OCI-LY1 (cell line): ENCODE data around the gene GRM7.

Experiments
- H2AFZ ChIP-seq: fragments of 200-600 bp; sonication (generic), shearing (Covaris generic); 2 replicates; pipeline ENCODE4 v1.6.0; 2014; ENCODE audit warnings: antibody characterized with exemption, mild to moderate bottlenecking, low read length
- H3F3A ChIP-seq: fragments of 200-600 bp; sonication (generic), shearing (Covaris generic); 2 replicates; pipeline ENCODE4 v1.6.0; 2014; ENCODE audit warnings: mild to moderate bottlenecking, antibody characterized with exemption, low read length, moderate library complexity; ENCODE audit not compliant: insufficient read depth
- H3K27ac ChIP-seq: fragments of 200-600 bp; sonication (generic); 2 replicates; pipeline ENCODE4 v1.5.1; 2014; ENCODE audit warnings: low read length, mixed run types, mild to moderate bottlenecking, low read depth; ENCODE audit not compliant: poor library complexity, severe bottlenecking
- H3K27me3 ChIP-seq: fragments of 200-600 bp; sonication (generic); 2 replicates; pipeline ENCODE4 v1.6.0; 2014; ENCODE audit warnings: antibody characterized with exemption, mild to moderate bottlenecking, low read length, moderate library complexity; ENCODE audit not compliant: insufficient read depth
- H3K36me3 ChIP-seq: fragments of 200-600 bp; sonication (generic); 2 replicates; pipeline ENCODE4 v1.6.1; 2014; ENCODE audit warnings: mild to moderate bottlenecking, antibody characterized with exemption, low read length, moderate library complexity, mixed read lengths; ENCODE audit not compliant: insufficient read depth
- H3K4me1 ChIP-seq: fragments of 200-600 bp; sonication (generic); 2 replicates; pipeline ENCODE4 v1.5.1; 2014; ENCODE audit warnings: mild to moderate bottlenecking, low read length, moderate library complexity; ENCODE audit not compliant: insufficient read depth, severe bottlenecking
- H3K4me2 ChIP-seq: fragments of 200-600 bp; sonication (generic), shearing (Covaris generic); 2 replicates; pipeline ENCODE4 v1.6.1; 2014; ENCODE audit warnings: low read length
- H3K4me3 ChIP-seq: fragments of 200-600 bp; sonication (generic); 2 replicates; pipeline ENCODE4 v1.5.1; 2014; ENCODE audit warnings: low read length, low read depth, mild to moderate bottlenecking, mixed read lengths; ENCODE audit not compliant: poor library complexity, severe bottlenecking
- H3K79me2 ChIP-seq: fragments of 200-600 bp; shearing (Covaris generic); 2 replicates; pipeline ENCODE4 v1.6.1; 2016; ENCODE audit warnings: mixed run types, low read length, mixed read lengths; ENCODE audit not compliant: insufficient read depth
- H3K9ac ChIP-seq: fragments of 200-600 bp; sonication (generic), shearing (Covaris generic); 2 replicates; pipeline ENCODE4 v1.6.1; 2014; ENCODE audit warnings: mild to moderate bottlenecking, low read length, mixed read lengths
- H3K9me2 ChIP-seq: fragments of 200-600 bp; sonication (generic), shearing (Covaris generic); 2 replicates; pipeline ENCODE4 v1.6.1; 2014; ENCODE audit warnings: low read depth, mild to moderate bottlenecking, low read length, mixed read lengths
- H3K9me3 ChIP-seq: fragments of 200-600 bp; shearing (Covaris generic); 2 replicates; pipeline ENCODE4 v1.6.1; 2014; ENCODE audit warnings: low read length, mixed read lengths
- H4K20me1 ChIP-seq: fragments of 200-600 bp; sonication (generic), shearing (Covaris generic); 2 replicates; pipeline ENCODE4 v1.6.0; 2016; ENCODE audit warnings: mild to moderate bottlenecking, low read length; ENCODE audit not compliant: insufficient read depth
- CTCF ChIP-seq: fragments of 200-600 bp; sonication (generic), shearing (Covaris generic); IDR thresholded peaks from 2 replicates; pipeline ENCODE4 v1.5.1; 2017; ENCODE audit warnings: mild to moderate bottlenecking, antibody characterized with exemption, low read length, moderate library complexity, mixed read lengths
- EZH2 ChIP-seq: fragments of 200-600 bp; sonication (generic), shearing (Covaris generic); IDR thresholded peaks from 2 replicates; pipeline ENCODE4 v1.8.0; 2017; ENCODE audit warnings: borderline replicate concordance, mixed run types, mild to moderate bottlenecking, antibody characterized with exemption, low read length, moderate library complexity, mixed read lengths

GRM7 gene

GRCh38 chr3:7469866-7470265, 609.0 kb downstream of the GRM7 start:
- Histone ChIP-seq H3K9ac (no peak overlapping the region), H3K4me2 (no peak overlapping the region), H2AFZ (no peak overlapping the region), H3K36me3 (no peaks in the 10 kb centered on the region), H4K20me1 (no peaks in the 10 kb centered on the region), H3K4me1 (no peaks in the 10 kb centered on the region), H3K79me2 (no peaks in the 10 kb centered on the region), H3K27ac (no peak overlapping the region), H3K27me3 (no peaks in the 10 kb centered on the region), H3K4me3 (no peak overlapping the region), H3K9me3 (no peaks in the 10 kb centered on the region), H3K9me2 (no peaks in the 10 kb centered on the region), H3F3A (no peaks in the 10 kb centered on the region)
- TF ChIP-seq CTCF = no peak
- no peak for TF ChIP-seq EZH2

GRCh38 chr3:7484636-7485035, 623.7 kb downstream of the GRM7 start:
- no peaks in the 10 kb centered on the region for H4K20me1 ChIP-seq
- no peaks in the 10 kb centered on the region for H3F3A ChIP-seq
- no peak overlapping the region for H3K27ac ChIP-seq
- no peak for TF ChIP-seq CTCF
- TF ChIP-seq EZH2 = no peak
- no peaks in the 10 kb centered on the region for H3K27me3 ChIP-seq
- no peaks in the 10 kb centered on the region for H3K36me3 ChIP-seq
- H3K9ac ChIP-seq = no peak overlapping the region
- H3K9me3 ChIP-seq = no peaks in the 10 kb centered on the region
- H3K9me2 ChIP-seq = no peaks in the 10 kb centered on the region
- no peaks in the 10 kb centered on the region for H3K79me2 ChIP-seq
- H2AFZ ChIP-seq = no peak overlapping the region
- no peak overlapping the region for H3K4me2 ChIP-seq
- no peak overlapping the region for H3K4me3 ChIP-seq
- no peaks in the 10 kb centered on the region for H3K4me1 ChIP-seq

GRCh38 chr3:7487763-7488162, 626.8 kb downstream of the GRM7 start:
- Histone ChIP-seq H3K79me2 (no peaks in the 10 kb centered on the region), H3F3A (no peaks in the 10 kb centered on the region), H3K4me3 (no peak overlapping the region), H3K4me1 (no peaks in the 10 kb centered on the region), H3K9ac (no peak overlapping the region), H4K20me1 (no peaks in the 10 kb centered on the region), H3K27ac (no peak overlapping the region), H3K4me2 (no peak overlapping the region), H2AFZ (no peak overlapping the region), H3K27me3 (no peaks in the 10 kb centered on the region), H3K36me3 (no peaks in the 10 kb centered on the region), H3K9me3 (no peaks in the 10 kb centered on the region), H3K9me2 (no peaks in the 10 kb centered on the region)
- no peak for TF ChIP-seq CTCF
- no peak for TF ChIP-seq EZH2
